ENCODE results near the gene GEMIN2.
"Not testable (repeated sequence)": the region's sequence is repeated elsewhere in the genome, so short reads cannot be mapped to it uniquely, and the experiment has no call there.

DNA sequence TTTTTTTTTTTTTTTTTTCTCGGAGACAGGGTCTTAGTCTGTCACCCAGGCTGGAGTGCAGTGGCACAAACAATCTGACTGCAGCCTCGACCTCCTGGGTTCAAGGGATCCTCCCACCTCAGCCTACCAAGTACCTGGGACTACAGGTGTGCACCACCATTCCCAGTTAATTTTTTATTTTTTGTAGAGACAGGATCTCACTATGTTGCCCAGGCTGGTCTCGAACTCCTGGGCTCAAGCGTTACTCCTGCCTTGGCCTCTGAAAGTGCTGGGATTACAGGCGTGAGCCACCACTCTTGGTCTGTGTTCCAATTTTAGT lies 69.5 kb downstream of the GEMIN2 start:
- not testable (repeated sequence) for TF ChIP-seq JUN (IDR thresholded peaks at IDR 0.05; ENCODE audit: borderline replicate concordance, insufficient read depth, insufficient read length, low read depth); FOS (IDR thresholded peaks at IDR 0.05; ENCODE audit: borderline replicate concordance, insufficient read depth, low read length); MAX (IDR thresholded peaks at IDR 0.05; ENCODE audit: insufficient read depth, insufficient read length); CTCF (IDR thresholded peaks at IDR 0.05; ENCODE audit: extremely low read depth in 1 of 2, insufficient read depth in 1 of 2, low read depth in 1 of 2, low read length in 2 of 2); POLR2A (IDR thresholded peaks at IDR 0.05; ENCODE audit: low read depth, low read length); POLR2AphosphoS5 (IDR thresholded peaks at IDR 0.05; ENCODE audit: insufficient read depth, low read depth, low read length); EZH2 (IDR thresholded peaks at IDR 0.05; ENCODE audit: borderline replicate concordance, low read depth, low read length, severe bottlenecking); MYC (IDR thresholded peaks at IDR 0.05; ENCODE audit: low read depth, low read length); GATA2 (IDR thresholded peaks at IDR 0.05; ENCODE audit: insufficient read depth, insufficient read length, low read depth, low read length)

Measured in endothelial cell of umbilical vein (primary cell).